ENCODE measurements around the gene AHCTF1.
"Not testable (repeated sequence)": the region's sequence is repeated elsewhere in the genome, so short reads cannot be mapped to it uniquely, and the experiment has no call there.

The AHCTF1 gene

GRCh38 chr1:246878551-246878950 lies 53.2 kb downstream of the AHCTF1 start:
- POLR2A ChIA-PET, result no interaction called here

GRCh38 chr1:246876431-246876830 lies 55.3 kb downstream of the AHCTF1 start:
- no peak for TF ChIP-seq CTCF (IDR thresholded peaks at IDR 0.05; ENCODE audit: control extremely low read depth, extremely low read depth, low read depth, missing control alignments)
- no peak for DNase-seq (ENCODE audit: extremely low spot score)
- POLR2A ChIA-PET, result no interaction called here
- CTCF ChIA-PET, result no interaction called here

More at GRCh38 chr1:246878551-246878950, 53.2 kb downstream of the AHCTF1 start:
- TF ChIP-seq CTCF (IDR thresholded peaks at IDR 0.05; ENCODE audit: control extremely low read depth, extremely low read depth, low read depth, missing control alignments), result no peak
- no peak for DNase-seq (ENCODE audit: extremely low spot score)
- CTCF ChIA-PET, result no interaction called here

GRCh38 chr1:246875041-246876026 lies 56.4 kb downstream of the AHCTF1 start:
- DNase-seq (ENCODE audit: extremely low spot score), result no peak
- CTCF ChIA-PET, result no interaction called here
- POLR2A ChIA-PET, result no interaction called here
- TF ChIP-seq CTCF (IDR thresholded peaks at IDR 0.05; ENCODE audit: control extremely low read depth, extremely low read depth, low read depth, missing control alignments), result no peak

GRCh38 chr1:246865921-246866320 lies 65.8 kb downstream of the AHCTF1 start:
- ChIA-PET CTCF (no interaction called here), POLR2A (no interaction called here)
- DNase-seq (ENCODE audit: extremely low spot score), result no peak
- no peak for TF ChIP-seq CTCF (IDR thresholded peaks at IDR 0.05; ENCODE audit: control extremely low read depth, extremely low read depth, low read depth, missing control alignments)

- CTCF ChIA-PET, result interaction anchor here (1.3 kb wide), 1 partner anchor 20 kb away, joined by 3 read pairs; no protein-coding TSS in a partner anchor
- POLR2A ChIA-PET, result not testable (repeated sequence)
These were observed 68.0 kb downstream of the AHCTF1 start for GRCh38 chr1:246863791-246864190.

GRCh38 chr1:246860401-246860800 lies 71.3 kb downstream of the AHCTF1 start:
- no peak for TF ChIP-seq CTCF (IDR thresholded peaks at IDR 0.05; ENCODE audit: control extremely low read depth, extremely low read depth, low read depth, missing control alignments)
- no peak for DNase-seq (ENCODE audit: extremely low spot score)
- CTCF ChIA-PET, result interaction anchor here (1.0 kb wide), 1 partner anchor 11 kb away, joined by 3 read pairs; no protein-coding TSS in a partner anchor
- POLR2A ChIA-PET, result no interaction called here

More at GRCh38 chr1:246863791-246864190, 68.0 kb downstream of the AHCTF1 start:
- not testable (repeated sequence) for DNase-seq (ENCODE audit: extremely low spot score)

GRCh38 chr1:246856371-246856770 lies 75.4 kb downstream of the AHCTF1 start:
- ChIA-PET CTCF (interaction anchor here (1.3 kb wide), 1 partner anchor 25 kb away, joined by 4 read pairs; no protein-coding TSS in a partner anchor), POLR2A (no interaction called here)
- TF ChIP-seq CTCF (IDR thresholded peaks at IDR 0.05; ENCODE audit: control extremely low read depth, extremely low read depth, low read depth, missing control alignments), result no peak
- no peak for DNase-seq (ENCODE audit: extremely low spot score)

- POLR2A ChIA-PET; DNase-seq (ENCODE audit: extremely low spot score): not testable (repeated sequence)
- CTCF ChIA-PET, result interaction anchor here (1.3 kb wide), 1 partner anchor 29 kb away, joined by 3 read pairs; no protein-coding TSS in a partner anchor
These were observed 81.1 kb downstream of the AHCTF1 start for GRCh38 chr1:246850640-246851039.

All from GM10248 (cell line).